Measurements from ENCODE around the gene TAF4B. TPM values are rescaled to one million over a fixed set of nuclear protein-coding genes. Genes with fewer than 3 reads are reported as not detected.

The TAF4B gene
- total and polyA plus RNA-seq, 2 of the 8 experiments (the other 6 are each of a cell fraction or from before 2014, with no cell fraction given): 9.3 to 19.8 TPM

GRCh38 chr18:26406854-26407517 lies 180.7 kb downstream of the TAF4B start (continued):
- TF ChIP-seq TAF7 (optimal IDR thresholded peaks at IDR 0.05; ENCODE audit: borderline replicate concordance, low read depth, low read length) (no peak), GTF2F1 (IDR thresholded peaks at IDR 0.05; ENCODE audit: borderline replicate concordance, low read depth, low read length) (no peak), SIN3A (conservative IDR thresholded peaks at IDR 0.05 in 1 of 2, IDR thresholded peaks at IDR 0.05 in 1 of 2; ENCODE audit: low read depth in 1 of 2, low read length in 2 of 2) (no peak), FOSL1 (IDR thresholded peaks at IDR 0.05; ENCODE audit: insufficient read depth, low read depth, low read length) (no peak), TCF12 (IDR thresholded peaks at IDR 0.05; ENCODE audit: low read depth, low read length) (no peak), ATF3 (IDR thresholded peaks at IDR 0.05; ENCODE audit: insufficient read depth, low read depth, low read length) (no peak), HDAC6 (IDR thresholded peaks at IDR 0.05; ENCODE audit: low read depth, low read length) (no peak), CBX8 (IDR thresholded peaks at IDR 0.05; ENCODE audit: borderline replicate concordance, low read depth, low read length) (no peak), KDM4A (IDR thresholded peaks at IDR 0.05; ENCODE audit: low read depth, low read length, severe bottlenecking) (no peak)
